Neural progenitor cell (in vitro differentiated cells): ENCODE measurements around the gene CEBPB.
"Not testable (repeated sequence)": the region's sequence is repeated elsewhere in the genome, so short reads cannot be mapped to it uniquely, and the experiment has no call there.

Experiments
- CTCF ChIP-seq: fragments of 200-600 bp; sonication (generic); IDR thresholded peaks from 2 replicates; pipeline ENCODE4 v1.5.1; 2017; ENCODE audit warnings: antibody characterized with exemption, mild to moderate bottlenecking
- EZH2phosphoT487 ChIP-seq: fragments of 200-600 bp; sonication (generic); IDR thresholded peaks from 2 replicates; pipeline ENCODE4 v1.6.1; 2017; ENCODE audit warnings: antibody characterized with exemption

GRCh38 chr20:50201710-50202109, 11.1 kb downstream of the CEBPB start:
- not testable (repeated sequence) for TF ChIP-seq CTCF, EZH2phosphoT487
